PFSK-1 (cell line): ENCODE results near the gene FEM1C.

ENCODE experiments used
- FOXP2 ChIP-seq: optimal IDR thresholded peaks from 2 replicates; pipeline ENCODE3; 2011; ENCODE audit warnings: borderline replicate concordance, control low read depth, inconsistent platforms; ENCODE audit not compliant: insufficient read depth; ENCODE audit errors: extremely low read length, extremely low read depth
- POLR2AphosphoS5 ChIP-seq: IDR thresholded peaks from 2 replicates; pipeline ENCODE4 v1.6.1; 2012; ENCODE audit warnings: low read depth, mild to moderate bottlenecking, control low read depth, low read length, moderate library complexity
- SIN3A ChIP-seq: IDR thresholded peaks from 2 replicates; pipeline ENCODE4 v1.6.1; 2012; ENCODE audit warnings: mild to moderate bottlenecking, low read length, moderate library complexity, borderline replicate concordance; ENCODE audit not compliant: insufficient read depth
- TAF1 ChIP-seq: IDR thresholded peaks from 2 replicates; pipeline ENCODE4 v1.6.1; 2012; ENCODE audit warnings: low read length, control low read depth, borderline replicate concordance; ENCODE audit not compliant: insufficient read depth
- TF ChIP-seq, protein P1 (sequence below), 2 experiments: IDR thresholded peaks; 2 replicates each; pipeline versions ENCODE4 v1.6.1 to v1.8.0; 2011 to 2012; ENCODE audit warnings: low read depth in 2 of 2, low read length in 2 of 2, control low read depth in 1 of 2, inconsistent platforms in 1 of 2, mild to moderate bottlenecking in 1 of 2, moderate library complexity in 1 of 2; ENCODE audit not compliant: insufficient read depth in 1 of 2

The FEM1C gene

GRCh38 chr5:115565233-115565632, 20.7 kb upstream of the FEM1C start:
- TF ChIP-seq SIN3A (no peak), TAF1 (no peak), POLR2AphosphoS5 (no peak), FOXP2 (no peak)
- TF ChIP-seq, protein P1, sequence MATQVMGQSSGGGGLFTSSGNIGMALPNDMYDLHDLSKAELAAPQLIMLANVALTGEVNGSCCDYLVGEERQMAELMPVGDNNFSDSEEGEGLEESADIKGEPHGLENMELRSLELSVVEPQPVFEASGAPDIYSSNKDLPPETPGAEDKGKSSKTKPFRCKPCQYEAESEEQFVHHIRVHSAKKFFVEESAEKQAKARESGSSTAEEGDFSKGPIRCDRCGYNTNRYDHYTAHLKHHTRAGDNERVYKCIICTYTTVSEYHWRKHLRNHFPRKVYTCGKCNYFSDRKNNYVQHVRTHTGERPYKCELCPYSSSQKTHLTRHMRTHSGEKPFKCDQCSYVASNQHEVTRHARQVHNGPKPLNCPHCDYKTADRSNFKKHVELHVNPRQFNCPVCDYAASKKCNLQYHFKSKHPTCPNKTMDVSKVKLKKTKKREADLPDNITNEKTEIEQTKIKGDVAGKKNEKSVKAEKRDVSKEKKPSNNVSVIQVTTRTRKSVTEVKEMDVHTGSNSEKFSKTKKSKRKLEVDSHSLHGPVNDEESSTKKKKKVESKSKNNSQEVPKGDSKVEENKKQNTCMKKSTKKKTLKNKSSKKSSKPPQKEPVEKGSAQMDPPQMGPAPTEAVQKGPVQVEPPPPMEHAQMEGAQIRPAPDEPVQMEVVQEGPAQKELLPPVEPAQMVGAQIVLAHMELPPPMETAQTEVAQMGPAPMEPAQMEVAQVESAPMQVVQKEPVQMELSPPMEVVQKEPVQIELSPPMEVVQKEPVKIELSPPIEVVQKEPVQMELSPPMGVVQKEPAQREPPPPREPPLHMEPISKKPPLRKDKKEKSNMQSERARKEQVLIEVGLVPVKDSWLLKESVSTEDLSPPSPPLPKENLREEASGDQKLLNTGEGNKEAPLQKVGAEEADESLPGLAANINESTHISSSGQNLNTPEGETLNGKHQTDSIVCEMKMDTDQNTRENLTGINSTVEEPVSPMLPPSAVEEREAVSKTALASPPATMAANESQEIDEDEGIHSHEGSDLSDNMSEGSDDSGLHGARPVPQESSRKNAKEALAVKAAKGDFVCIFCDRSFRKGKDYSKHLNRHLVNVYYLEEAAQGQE (IDR thresholded peaks at IDR 0.05; ENCODE audit: insufficient read depth in 1 of 2, low read depth in 2 of 2, low read length in 2 of 2): no peak

GRCh38 chr5:115561176-115561575, 16.6 kb upstream of the FEM1C start:
- TF ChIP-seq, protein P1 (IDR thresholded peaks at IDR 0.05; ENCODE audit: insufficient read depth in 1 of 2, low read depth in 2 of 2, low read length in 2 of 2): no peak
- no peak for TF ChIP-seq SIN3A
- no peak for TF ChIP-seq POLR2AphosphoS5
- no peak for TF ChIP-seq FOXP2
- TF ChIP-seq TAF1: no peak

GRCh38 chr5:115559524-115559923, 14.9 kb upstream of the FEM1C start:
- TF ChIP-seq, protein P1 (IDR thresholded peaks at IDR 0.05; ENCODE audit: insufficient read depth in 1 of 2, low read depth in 2 of 2, low read length in 2 of 2): no peak

DNA sequence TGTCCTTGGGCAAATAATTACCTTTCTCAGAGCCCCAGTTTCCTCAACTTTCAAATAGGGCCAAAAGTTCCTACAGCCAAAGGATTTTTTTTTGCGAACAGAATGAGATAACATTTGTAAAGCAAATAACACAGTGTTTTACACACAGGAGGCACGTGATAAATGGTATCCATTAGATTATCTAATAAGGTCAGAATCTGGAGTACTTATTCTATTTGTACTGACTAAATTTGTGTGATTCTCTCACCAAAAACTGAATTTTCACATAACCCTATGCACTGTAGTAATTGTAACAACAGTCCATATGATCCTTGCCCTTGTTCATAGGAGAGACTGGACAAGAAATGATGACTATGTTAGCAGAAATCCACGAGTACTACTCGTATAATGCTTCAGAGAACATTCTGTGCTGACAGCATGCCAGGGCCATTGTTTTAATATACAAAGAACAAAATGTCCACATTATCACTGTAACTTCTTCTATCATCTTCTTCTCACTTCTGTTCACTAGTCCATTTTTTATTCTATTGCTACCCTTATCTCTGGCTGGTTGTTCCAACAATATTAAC, 13.9 kb upstream of the FEM1C start:
- no peak for TF ChIP-seq POLR2AphosphoS5
- no peak for TF ChIP-seq SIN3A
- TF ChIP-seq, protein P1 (IDR thresholded peaks at IDR 0.05; ENCODE audit: insufficient read depth in 1 of 2, low read depth in 2 of 2, low read length in 2 of 2): no peak
- no peak for TF ChIP-seq TAF1
- TF ChIP-seq FOXP2: no peak

DNA sequence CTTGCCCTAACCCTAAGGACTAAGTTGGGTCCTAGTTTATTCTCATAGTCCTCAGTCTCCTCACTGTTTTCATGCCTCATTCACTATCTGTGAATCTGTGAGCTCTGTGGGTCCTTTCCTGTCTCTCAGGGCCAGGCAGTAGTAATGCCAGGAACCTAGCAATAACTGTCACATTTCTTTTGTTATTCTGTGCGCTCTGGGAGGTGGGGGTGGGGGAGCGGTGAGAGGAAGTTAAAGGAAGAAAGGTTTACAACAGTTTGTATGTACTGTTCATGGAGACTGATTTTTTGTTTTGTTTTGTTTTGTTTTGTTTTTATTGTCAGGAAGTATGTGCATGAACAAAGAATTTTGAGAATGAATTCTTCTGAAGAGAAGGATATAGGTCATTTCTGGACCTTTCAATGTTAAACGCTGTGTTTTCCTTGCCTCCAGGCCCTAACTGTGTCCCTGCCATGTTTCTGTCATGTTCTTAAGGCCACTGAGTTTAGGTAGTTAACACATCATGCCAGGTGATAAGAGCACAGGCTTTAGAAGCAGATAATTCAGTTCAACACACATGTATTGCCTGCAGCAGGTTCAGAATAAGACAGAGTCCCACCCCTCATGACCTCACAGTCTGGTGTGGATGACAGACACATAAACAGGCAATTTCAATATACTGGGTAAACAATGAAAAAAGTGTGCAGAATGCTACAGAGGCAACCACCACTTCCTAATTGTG, 13.3 kb upstream of the FEM1C start:
- TF ChIP-seq TAF1: no peak
- TF ChIP-seq SIN3A: no peak
- TF ChIP-seq, protein P1 (IDR thresholded peaks at IDR 0.05; ENCODE audit: insufficient read depth in 1 of 2, low read depth in 2 of 2, low read length in 2 of 2): no peak
- no peak for TF ChIP-seq FOXP2
- TF ChIP-seq POLR2AphosphoS5: no peak
